GM19328 (cell line): ENCODE measurements around the gene MTCL1.

Experiments
- ATAC-seq: cut with Tn5 transposase; IDR thresholded peaks from one replicate; pipeline ENCODE4 v1.9.1; 2021; ENCODE audit warnings: mild to moderate bottlenecking, moderate library complexity; ENCODE audit not compliant: unreplicated experiment

MTCL1 gene

GRCh38 chr18:8709248-8710059 lies 4.1 kb downstream of the MTCL1 start:
- ATAC-seq = no peak

- no peak for ATAC-seq
Measured at GRCh38 chr18:8711736-8712135, 6.4 kb downstream of the MTCL1 start.

- ATAC-seq = no peak
Measured at GRCh38 chr18:8713691-8714090, 8.3 kb downstream of the MTCL1 start.

- no peak for ATAC-seq
Measured at GRCh38 chr18:8715599-8715998, 10.2 kb downstream of the MTCL1 start.

GRCh38 chr18:8717011-8717770 lies 11.8 kb downstream of the MTCL1 start:
- no peak for ATAC-seq

- ATAC-seq = no peak
Measured at GRCh38 chr18:8718401-8718913, 13.1 kb downstream of the MTCL1 start.

GRCh38 chr18:8719192-8719591 lies 13.8 kb downstream of the MTCL1 start:
- no peak for ATAC-seq

- ATAC-seq = no peak
Measured at GRCh38 chr18:8720141-8720540, 14.8 kb downstream of the MTCL1 start.

GRCh38 chr18:8721094-8721669 lies 15.8 kb downstream of the MTCL1 start:
- ATAC-seq = no peak

- ATAC-seq = no peak
Measured at GRCh38 chr18:8721716-8722115, 16.4 kb downstream of the MTCL1 start.

- no peak for ATAC-seq
Measured at GRCh38 chr18:8722946-8723820, 17.8 kb downstream of the MTCL1 start.

GRCh38 chr18:8724452-8724851 lies 19.1 kb downstream of the MTCL1 start:
- no peak for ATAC-seq

- ATAC-seq = no peak
Measured at GRCh38 chr18:8726281-8726680, 20.9 kb downstream of the MTCL1 start.

GRCh38 chr18:8726963-8727705 lies 21.8 kb downstream of the MTCL1 start:
- ATAC-seq = no peak

- ATAC-seq = no peak
Measured at GRCh38 chr18:8730080-8730827, 24.9 kb downstream of the MTCL1 start.

GRCh38 chr18:8732442-8733360 lies 27.3 kb downstream of the MTCL1 start:
- ATAC-seq = no peak

GRCh38 chr18:8734496-8734895 lies 29.1 kb downstream of the MTCL1 start:
- ATAC-seq = no peak

GRCh38 chr18:8735274-8735673 lies 29.9 kb downstream of the MTCL1 start:
- no peak for ATAC-seq
